Neural cell (in vitro differentiated cells): ENCODE data around the gene GIMAP4. TPM values are rescaled to one million over a fixed set of nuclear protein-coding genes. Genes with fewer than 3 reads are reported as not detected.
"Not testable (repeated sequence)": the region's sequence is repeated elsewhere in the genome, so short reads cannot be mapped to it uniquely, and the experiment has no call there.

Source experiments
- H2AFZ ChIP-seq: fragments of 200-600, 300-800 bp; sonication (generic), shearing (Covaris generic); 2 replicates; pipeline ENCODE4 v1.6.0; 2014; ENCODE audit warnings: low read depth, mild to moderate bottlenecking, antibody characterized with exemption, low read length, moderate library complexity
- H3F3A ChIP-seq: fragments of 200-600 bp; shearing (Covaris generic); 2 replicates; pipeline ENCODE4 v1.6.1; 2016; ENCODE audit warnings: mild to moderate bottlenecking, moderate library complexity, mixed read lengths, antibody characterized with exemption, low read length; ENCODE audit not compliant: insufficient read depth, poor library complexity, severe bottlenecking
- H3K27ac ChIP-seq: fragments of 200-600, 300-800 bp; sonication (generic), shearing (Covaris generic); 2 replicates; pipeline ENCODE4 v1.5.1; 2014; ENCODE audit warnings: mild to moderate bottlenecking, low read length, moderate library complexity
- H3K27me3 ChIP-seq: fragments of 300-800, 200-600 bp; sonication (generic), shearing (Covaris generic); 2 replicates; pipeline ENCODE4 v1.6.0; 2014; ENCODE audit warnings: mild to moderate bottlenecking, low read depth, low read length, moderate library complexity; ENCODE audit not compliant: insufficient read depth
- H3K36me3 ChIP-seq: fragments of 300-800, 200-600 bp; sonication (generic), shearing (Covaris generic); 2 replicates; pipeline ENCODE4 v1.5.1; 2014; ENCODE audit warnings: mild to moderate bottlenecking, antibody characterized with exemption, low read length, moderate library complexity; ENCODE audit not compliant: insufficient read depth
- H3K4me2 ChIP-seq: fragments of 300-800, 200-600 bp; sonication (generic), shearing (Covaris generic); 2 replicates; pipeline ENCODE4 v1.6.0; 2014; ENCODE audit warnings: mild to moderate bottlenecking, low read length
- H3K4me3 ChIP-seq: fragments of 300-800, 200-600 bp; sonication (generic), shearing (Covaris generic); 2 replicates; pipeline ENCODE4 v1.5.1; 2014; ENCODE audit warnings: mild to moderate bottlenecking, low read length, moderate library complexity
- H3K79me2 ChIP-seq: fragments of 200-600 bp; shearing (Covaris generic); replicated peaks from 2 replicates; pipeline ENCODE4 v1.6.0; 2014; ENCODE audit warnings: mild to moderate bottlenecking, low read length, moderate library complexity; ENCODE audit not compliant: insufficient read depth
- H3K9ac ChIP-seq: fragments of 300-800, 200-600 bp; sonication (generic), shearing (Covaris generic); 2 replicates; pipeline ENCODE4 v1.6.1; 2016; ENCODE audit warnings: mild to moderate bottlenecking, low read length, mixed read lengths
- H3K9me2 ChIP-seq: fragments of 200-600 bp; shearing (Covaris generic); 2 replicates; pipeline ENCODE4 v1.6.1; 2016; ENCODE audit warnings: mild to moderate bottlenecking, low read length, mixed read lengths; ENCODE audit not compliant: insufficient read depth
- H3K9me3 ChIP-seq: fragments of 200-600, 300-800 bp; sonication (generic), shearing (Covaris generic); 2 replicates; pipeline ENCODE4 v1.6.1; 2016; ENCODE audit warnings: mild to moderate bottlenecking, mixed run types, low read length, moderate library complexity, mixed read lengths
- H4K20me1 ChIP-seq: fragments of 200-600 bp; shearing (Covaris generic); 2 replicates; pipeline ENCODE4 v1.6.1; 2016; ENCODE audit warnings: mild to moderate bottlenecking, mixed run types; ENCODE audit not compliant: insufficient read depth
- EP300 ChIP-seq: fragments of 450-650 bp; conservative IDR thresholded peaks from 2 replicates; pipeline ENCODE4 v1.6.1; 2014; ENCODE audit warnings: antibody characterized with exemption, mild to moderate bottlenecking, moderate library complexity; ENCODE audit not compliant: poor library complexity, severe bottlenecking
- EZH2 ChIP-seq: fragments of 200-600, 300-800 bp; shearing (Covaris generic), sonication (generic); IDR thresholded peaks from 2 replicates; pipeline ENCODE4 v1.6.1; 2014; ENCODE audit warnings: antibody characterized with exemption, low read length, borderline replicate concordance, mild to moderate bottlenecking; ENCODE audit not compliant: insufficient read depth, poor library complexity, severe bottlenecking
- MXI1 ChIP-seq: fragments of 450-650 bp; conservative IDR thresholded peaks from 2 replicates; pipeline ENCODE4 v1.6.1; 2014; ENCODE audit warnings: antibody characterized with exemption, mild to moderate bottlenecking; ENCODE audit not compliant: poor library complexity, severe bottlenecking
- POLR2AphosphoS5 ChIP-seq: IDR thresholded peaks from 2 replicates; pipeline ENCODE4 v1.6.1; 2012
- RAD21 ChIP-seq: fragments of 450-650 bp; conservative IDR thresholded peaks from 2 replicates; pipeline ENCODE4 v1.6.1; 2014; ENCODE audit warnings: antibody characterized with exemption, mild to moderate bottlenecking, moderate library complexity
- SMC3 ChIP-seq: fragments of 450-650 bp; conservative IDR thresholded peaks from 2 replicates; pipeline ENCODE4 v1.6.1; 2014; ENCODE audit warnings: antibody characterized with exemption, mild to moderate bottlenecking, moderate library complexity; ENCODE audit not compliant: poor library complexity
- TAF1 ChIP-seq: IDR thresholded peaks from 2 replicates; pipeline ENCODE4 v1.6.1; 2012; ENCODE audit warnings: low read depth
- polyA plus RNA-seq: library from polyadenylated mRNA; depleted of rRNA; stranded (reverse); fragments of >200 nt; gene quantifications from 2 replicates; pipeline ENCODE4 v1.2.3, GENCODE V29; 2014
- TF ChIP-seq, protein P1 (sequence below): IDR thresholded peaks from 2 replicates; pipeline ENCODE4 v1.6.1; 2012; ENCODE audit warnings: borderline replicate concordance
- TF ChIP-seq, protein P2 (sequence below): fragments of 450-650 bp; IDR thresholded peaks from 2 replicates; pipeline ENCODE4 v1.5.1; 2014; ENCODE audit warnings: antibody characterized with exemption, mild to moderate bottlenecking, moderate library complexity; ENCODE audit not compliant: poor library complexity, severe bottlenecking

GIMAP4 gene
- polyA plus RNA-seq, 1 donor from 2014 or later = not detected

- not testable (repeated sequence) for H3K79me2 ChIP-seq, H3K36me3 ChIP-seq, H3K9ac ChIP-seq, H3K9me2 ChIP-seq, H4K20me1 ChIP-seq, H3K9me3 ChIP-seq, H3F3A ChIP-seq, H2AFZ ChIP-seq, H3K4me3 ChIP-seq, H3K27ac ChIP-seq, H3K27me3 ChIP-seq, H3K4me2 ChIP-seq
These were observed 36.4 kb downstream of the GIMAP4 start for GRCh38 chr7:150603600-150603999.

- TF ChIP-seq, protein P1, sequence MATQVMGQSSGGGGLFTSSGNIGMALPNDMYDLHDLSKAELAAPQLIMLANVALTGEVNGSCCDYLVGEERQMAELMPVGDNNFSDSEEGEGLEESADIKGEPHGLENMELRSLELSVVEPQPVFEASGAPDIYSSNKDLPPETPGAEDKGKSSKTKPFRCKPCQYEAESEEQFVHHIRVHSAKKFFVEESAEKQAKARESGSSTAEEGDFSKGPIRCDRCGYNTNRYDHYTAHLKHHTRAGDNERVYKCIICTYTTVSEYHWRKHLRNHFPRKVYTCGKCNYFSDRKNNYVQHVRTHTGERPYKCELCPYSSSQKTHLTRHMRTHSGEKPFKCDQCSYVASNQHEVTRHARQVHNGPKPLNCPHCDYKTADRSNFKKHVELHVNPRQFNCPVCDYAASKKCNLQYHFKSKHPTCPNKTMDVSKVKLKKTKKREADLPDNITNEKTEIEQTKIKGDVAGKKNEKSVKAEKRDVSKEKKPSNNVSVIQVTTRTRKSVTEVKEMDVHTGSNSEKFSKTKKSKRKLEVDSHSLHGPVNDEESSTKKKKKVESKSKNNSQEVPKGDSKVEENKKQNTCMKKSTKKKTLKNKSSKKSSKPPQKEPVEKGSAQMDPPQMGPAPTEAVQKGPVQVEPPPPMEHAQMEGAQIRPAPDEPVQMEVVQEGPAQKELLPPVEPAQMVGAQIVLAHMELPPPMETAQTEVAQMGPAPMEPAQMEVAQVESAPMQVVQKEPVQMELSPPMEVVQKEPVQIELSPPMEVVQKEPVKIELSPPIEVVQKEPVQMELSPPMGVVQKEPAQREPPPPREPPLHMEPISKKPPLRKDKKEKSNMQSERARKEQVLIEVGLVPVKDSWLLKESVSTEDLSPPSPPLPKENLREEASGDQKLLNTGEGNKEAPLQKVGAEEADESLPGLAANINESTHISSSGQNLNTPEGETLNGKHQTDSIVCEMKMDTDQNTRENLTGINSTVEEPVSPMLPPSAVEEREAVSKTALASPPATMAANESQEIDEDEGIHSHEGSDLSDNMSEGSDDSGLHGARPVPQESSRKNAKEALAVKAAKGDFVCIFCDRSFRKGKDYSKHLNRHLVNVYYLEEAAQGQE = no peak
- no peak for TF ChIP-seq EP300
- TF ChIP-seq RAD21 = no peak
- TF ChIP-seq, protein P2, sequence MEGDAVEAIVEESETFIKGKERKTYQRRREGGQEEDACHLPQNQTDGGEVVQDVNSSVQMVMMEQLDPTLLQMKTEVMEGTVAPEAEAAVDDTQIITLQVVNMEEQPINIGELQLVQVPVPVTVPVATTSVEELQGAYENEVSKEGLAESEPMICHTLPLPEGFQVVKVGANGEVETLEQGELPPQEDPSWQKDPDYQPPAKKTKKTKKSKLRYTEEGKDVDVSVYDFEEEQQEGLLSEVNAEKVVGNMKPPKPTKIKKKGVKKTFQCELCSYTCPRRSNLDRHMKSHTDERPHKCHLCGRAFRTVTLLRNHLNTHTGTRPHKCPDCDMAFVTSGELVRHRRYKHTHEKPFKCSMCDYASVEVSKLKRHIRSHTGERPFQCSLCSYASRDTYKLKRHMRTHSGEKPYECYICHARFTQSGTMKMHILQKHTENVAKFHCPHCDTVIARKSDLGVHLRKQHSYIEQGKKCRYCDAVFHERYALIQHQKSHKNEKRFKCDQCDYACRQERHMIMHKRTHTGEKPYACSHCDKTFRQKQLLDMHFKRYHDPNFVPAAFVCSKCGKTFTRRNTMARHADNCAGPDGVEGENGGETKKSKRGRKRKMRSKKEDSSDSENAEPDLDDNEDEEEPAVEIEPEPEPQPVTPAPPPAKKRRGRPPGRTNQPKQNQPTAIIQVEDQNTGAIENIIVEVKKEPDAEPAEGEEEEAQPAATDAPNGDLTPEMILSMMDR = no peak
- TF ChIP-seq MXI1 = no peak
- TF ChIP-seq POLR2AphosphoS5 = no peak
- no peak for TF ChIP-seq SMC3
- TF ChIP-seq TAF1 = no peak
- no peak for TF ChIP-seq EZH2
- Histone ChIP-seq H3K4me2 (no peak overlapping the region), H2AFZ (no peak overlapping the region), H3K4me3 (no peak overlapping the region), H3K36me3 (no peaks in the 10 kb centered on the region), H3K27me3 (no peaks in the 10 kb centered on the region), H3K79me2 (no peaks in the 10 kb centered on the region), H3F3A (no peaks in the 10 kb centered on the region), H3K9ac (no peak overlapping the region), H4K20me1 (no peaks in the 10 kb centered on the region), H3K9me3 (no peaks in the 10 kb centered on the region), H3K9me2 (no peaks in the 10 kb centered on the region), H3K27ac (no peak overlapping the region)
These were observed 43.0 kb downstream of the GIMAP4 start for GRCh38 chr7:150610233-150610632.

DNA sequence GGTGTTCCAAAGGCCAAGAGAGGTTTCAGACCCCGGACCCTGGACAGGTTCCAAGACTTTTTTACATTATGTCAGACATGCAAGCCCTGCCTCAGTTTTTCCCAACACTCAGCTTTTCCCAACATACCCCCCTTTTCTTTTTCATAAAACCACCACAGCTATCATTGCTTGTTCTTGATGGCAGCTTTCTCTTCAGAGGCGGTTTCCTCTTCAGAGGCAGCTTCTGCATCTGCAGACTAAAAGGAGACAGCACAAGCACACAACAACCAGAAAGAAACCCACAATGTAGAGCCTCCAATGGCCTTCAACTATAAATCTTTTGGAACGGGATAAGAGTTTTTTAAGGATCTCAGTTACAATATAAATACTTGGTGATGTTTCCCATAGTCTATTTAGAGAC is 45.7 kb downstream of the GIMAP4 start:
- no peaks in the 10 kb centered on the region for H4K20me1 ChIP-seq
- H3K36me3 ChIP-seq = no peaks in the 10 kb centered on the region
- H2AFZ ChIP-seq = no peak overlapping the region
- H3K9me3 ChIP-seq = no peaks in the 10 kb centered on the region
- no peaks in the 10 kb centered on the region for H3K27me3 ChIP-seq
- TF ChIP-seq RAD21 = no peak
- no peak for TF ChIP-seq SMC3
- TF ChIP-seq, protein P2 = no peak
- TF ChIP-seq MXI1 = no peak
- TF ChIP-seq POLR2AphosphoS5 = no peak
- TF ChIP-seq EZH2 = no peak
- no peak for TF ChIP-seq EP300
- TF ChIP-seq, protein P1 = no peak
- TF ChIP-seq TAF1 = no peak
- H3K4me2 ChIP-seq = no peak overlapping the region
- no peak overlapping the region for H3K4me3 ChIP-seq
- H3K9me2 ChIP-seq = no peaks in the 10 kb centered on the region
- no peaks in the 10 kb centered on the region for H3F3A ChIP-seq
- no peaks in the 10 kb centered on the region for H3K79me2 ChIP-seq
- no peak overlapping the region for H3K27ac ChIP-seq
- H3K9ac ChIP-seq = no peak overlapping the region
